Islet precursor cell (in vitro differentiated cells): Measurements from ENCODE around the gene ADAM15.
A peak's percentile ranks its signal among the peaks of the same experiment; 100 is the strongest.

Experiments used
- DNase-seq: peaks from one replicate; pipeline ENCODE4 v3.0.0-alpha.2; 2018

ADAM15 gene

GRCh38 chr1:155053531-155054105 lies 2.5 kb downstream of the ADAM15 start:
- no peak for DNase-seq

- DNase-seq: no peak
Observed at GRCh38 chr1:155057104-155057503, 6.0 kb downstream of the ADAM15 start.

- no peak for DNase-seq
Observed at GRCh38 chr1:155057788-155058211, 6.7 kb downstream of the ADAM15 start.

GRCh38 chr1:155060736-155061135 lies 9.6 kb downstream of the ADAM15 start:
- DNase-seq: no peak

- peak; percentile 93 for DNase-seq
Observed at GRCh38 chr1:155061381-155062150, 10.4 kb downstream of the ADAM15 start.

- DNase-seq: peak; percentile 76
Observed at GRCh38 chr1:155062151-155062686, 11.1 kb downstream of the ADAM15 start.

GRCh38 chr1:155062702-155063411 lies 11.7 kb downstream of the ADAM15 start:
- peak; percentile 93 for DNase-seq

GRCh38 chr1:155063550-155064110 lies 12.5 kb downstream of the ADAM15 start, which contains the start of gene EFNA4:
Gene EFNA4, plus strand, starts transcription at chr1:155063740. Its CDS starts 84 bp downstream, at chr1:155063824.
- DNase-seq: peak; percentile 93

GRCh38 chr1:155064111-155064831 lies 13.2 kb downstream of the ADAM15 start:
- DNase-seq: peak; percentile 77

GRCh38 chr1:155064832-155065429 lies 13.8 kb downstream of the ADAM15 start:
- no peak for DNase-seq

GRCh38 chr1:155066777-155067176 lies 15.7 kb downstream of the ADAM15 start:
- no peak for DNase-seq

- DNase-seq: no peak
Observed at GRCh38 chr1:155068599-155068998, 17.5 kb downstream of the ADAM15 start.

GRCh38 chr1:155069551-155070157 lies 18.5 kb downstream of the ADAM15 start:
- DNase-seq: no peak

- no peak for DNase-seq
Observed at GRCh38 chr1:155070158-155070621, 19.1 kb downstream of the ADAM15 start.

GRCh38 chr1:155070721-155071569 lies 19.8 kb downstream of the ADAM15 start:
- DNase-seq: peak; percentile 94

GRCh38 chr1:155071701-155072100 lies 20.6 kb downstream of the ADAM15 start:
- DNase-seq: no peak

- DNase-seq: no peak
Observed at GRCh38 chr1:155072531-155073289, 21.6 kb downstream of the ADAM15 start.

GRCh38 chr1:155073377-155074242 lies 22.5 kb downstream of the ADAM15 start:
- DNase-seq: no peak

GRCh38 chr1:155075535-155075934 lies 24.4 kb downstream of the ADAM15 start:
- DNase-seq: no peak
